ENCODE data around the gene ABCE1.
A peak's percentile ranks its signal among the peaks of the same experiment; 100 is the strongest.

The ABCE1 gene

DNA sequence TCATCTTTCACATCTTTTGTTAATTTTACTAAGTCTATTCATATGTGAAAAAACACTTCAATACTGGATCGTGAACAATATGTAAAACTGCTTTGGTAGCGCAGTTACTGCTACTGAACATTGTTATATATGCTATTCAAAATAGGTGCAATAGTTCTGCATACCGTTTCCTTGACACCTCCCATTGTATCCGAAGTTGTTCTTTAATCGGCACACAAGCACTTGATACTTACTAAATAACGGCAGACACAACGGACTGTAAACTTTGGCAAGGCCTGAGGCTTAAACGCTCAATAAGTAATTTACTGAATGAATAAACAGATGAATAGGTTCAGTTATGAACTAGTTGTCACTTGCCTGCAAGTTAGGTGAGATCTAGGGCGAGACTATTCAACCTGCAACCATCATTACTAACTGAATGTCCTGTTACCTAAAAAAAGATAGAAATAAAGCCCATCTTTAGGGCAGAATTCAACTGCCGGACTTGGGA is 735 bp upstream of the ABCE1 start:
- DNase-seq (ENCODE audit: low spot score), result no peak
- H3K27ac ChIP-seq (replicated peaks; ENCODE audit: low read length), result peak overlapping the region; percentile 80
- no peak overlapping the region for H3K4ac ChIP-seq (ENCODE audit: low read length)
- peak overlapping the region; percentile 95 for H2AFZ ChIP-seq (ENCODE audit: low read length)
- WGBS, 2 donors (ENCODE audit: extremely low coverage in 2 of 2, insufficient read length in 2 of 2, insufficient replicate concordance in 1 of 2), result no CpG with 5 or more reads among the region's 10 CpGs
- H3K79me1 ChIP-seq (ENCODE audit: low read depth, low read length), result peaks cover 5% of the 10 kb centered on the region
- H2BK12ac ChIP-seq (ENCODE audit: low read length), result no peak overlapping the region
- H3K14ac ChIP-seq (ENCODE audit: low read length), result no peak overlapping the region
- H3K9me3 ChIP-seq (replicated peaks in 1 of 2; ENCODE audit: control insufficient read depth in 2 of 2, insufficient read depth in 1 of 2, low read depth in 1 of 2, low read length in 2 of 2), result peaks cover 5 to 18% of the 10 kb centered on the region in 2 donors
- peaks cover 10 to 66% of the 10 kb centered on the region in 2 donors for H3K36me3 ChIP-seq (replicated peaks in 1 of 2; ENCODE audit: control insufficient read depth in 2 of 2, insufficient read depth in 2 of 2, low read length in 2 of 2)
- no peak overlapping the region for H3K9ac ChIP-seq (ENCODE audit: low read depth, low read length, poor library complexity)
- H2BK15ac ChIP-seq (ENCODE audit: low read length), result no peak overlapping the region
- no peak overlapping the region for H2BK120ac ChIP-seq (ENCODE audit: low read depth, low read length)
- peaks cover 1 to 3% of the 10 kb centered on the region in 2 donors for H3K4me1 ChIP-seq (ENCODE audit: control insufficient read depth in 2 of 2, insufficient read depth in 1 of 2, low read depth in 1 of 2, low read length in 2 of 2)
- peak overlapping the region; percentile 79 to 93 for H3K4me3 ChIP-seq (ENCODE audit: low read length in 2 of 2)
- H4K91ac ChIP-seq (ENCODE audit: low read depth, low read length, poor library complexity), result no peak overlapping the region
- H2AK5ac ChIP-seq (ENCODE audit: low read depth, low read length), result no peak overlapping the region
- no peak overlapping the region for H2BK5ac ChIP-seq (ENCODE audit: low read length)
- H3K18ac ChIP-seq (ENCODE audit: low read length), result no peak overlapping the region
- H3K4me2 ChIP-seq (ENCODE audit: insufficient read depth, low read length, poor library complexity, severe bottlenecking), result peak overlapping the region; percentile 65
- H4K8ac ChIP-seq (ENCODE audit: low read depth, low read length), result no peak overlapping the region
- no peaks in the 10 kb centered on the region for H3K27me3 ChIP-seq (ENCODE audit: control insufficient read depth in 3 of 3, insufficient read depth in 3 of 3, low read depth in 1 of 3, low read length in 3 of 3)
- no peak overlapping the region for H3K23ac ChIP-seq (ENCODE audit: low read depth, low read length, poor library complexity)

DNA sequence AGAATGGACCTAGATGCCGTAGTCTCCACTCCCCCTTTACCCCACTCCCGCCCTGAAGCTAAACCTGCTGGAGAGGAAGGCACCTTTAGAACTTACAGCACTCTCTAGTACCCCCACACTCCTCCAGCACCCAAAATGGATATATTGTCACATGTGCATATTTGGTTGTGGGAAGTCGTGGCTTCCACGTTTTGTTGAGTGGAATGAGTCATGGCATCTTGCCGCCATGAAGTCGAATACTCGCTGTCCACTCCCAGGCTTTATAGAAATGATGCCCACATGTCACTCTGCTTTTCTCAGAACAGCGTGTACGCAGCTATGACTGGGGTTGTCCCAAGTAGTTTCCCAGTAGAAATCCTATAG is 545 bp downstream of the ABCE1 start:
- no peak for DNase-seq (ENCODE audit: low spot score)
- Histone ChIP-seq H3K4me1 (ENCODE audit: control insufficient read depth in 2 of 2, insufficient read depth in 1 of 2, low read depth in 1 of 2, low read length in 2 of 2) (peaks cover 1 to 3% of the 10 kb centered on the region in 2 donors), H2BK5ac (ENCODE audit: low read length) (no peak overlapping the region), H3K79me1 (ENCODE audit: low read depth, low read length) (peaks cover 3% of the 10 kb centered on the region), H3K14ac (ENCODE audit: low read length) (no peak overlapping the region), H3K9ac (ENCODE audit: low read depth, low read length, poor library complexity) (peak overlapping the region; percentile 80), H2BK120ac (ENCODE audit: low read depth, low read length) (no peak overlapping the region), H2BK12ac (ENCODE audit: low read length) (no peak overlapping the region), H3K4ac (ENCODE audit: low read length) (no peak overlapping the region), H4K91ac (ENCODE audit: low read depth, low read length, poor library complexity) (no peak overlapping the region), H3K9me3 (replicated peaks in 1 of 2; ENCODE audit: control insufficient read depth in 2 of 2, insufficient read depth in 1 of 2, low read depth in 1 of 2, low read length in 2 of 2) (peaks cover 5 to 14% of the 10 kb centered on the region in 2 donors), H3K36me3 (replicated peaks in 1 of 2; ENCODE audit: control insufficient read depth in 2 of 2, insufficient read depth in 2 of 2, low read length in 2 of 2) (peaks cover 7 to 66% of the 10 kb centered on the region in 2 donors), H3K23ac (ENCODE audit: low read depth, low read length, poor library complexity) (no peak overlapping the region), H2AK5ac (ENCODE audit: low read depth, low read length) (no peak overlapping the region), H3K4me3 (ENCODE audit: low read length in 2 of 2) (peak overlapping the region; percentile 79 to 93), H4K8ac (ENCODE audit: low read depth, low read length) (no peak overlapping the region), H2AFZ (ENCODE audit: low read length) (peak overlapping the region; percentile 95), H3K18ac (ENCODE audit: low read length) (no peak overlapping the region), H3K27me3 (ENCODE audit: control insufficient read depth in 3 of 3, insufficient read depth in 3 of 3, low read depth in 1 of 3, low read length in 3 of 3) (no peaks in the 10 kb centered on the region), H3K27ac (replicated peaks; ENCODE audit: low read length) (peak overlapping the region; percentile 50), H3K4me2 (ENCODE audit: insufficient read depth, low read length, poor library complexity, severe bottlenecking) (peak overlapping the region; percentile 54), H2BK15ac (ENCODE audit: low read length) (no peak overlapping the region)
- no CpG with 5 or more reads among the region's 9 CpGs for WGBS, 2 donors (ENCODE audit: extremely low coverage in 2 of 2, insufficient read length in 2 of 2, insufficient replicate concordance in 1 of 2)

DNA sequence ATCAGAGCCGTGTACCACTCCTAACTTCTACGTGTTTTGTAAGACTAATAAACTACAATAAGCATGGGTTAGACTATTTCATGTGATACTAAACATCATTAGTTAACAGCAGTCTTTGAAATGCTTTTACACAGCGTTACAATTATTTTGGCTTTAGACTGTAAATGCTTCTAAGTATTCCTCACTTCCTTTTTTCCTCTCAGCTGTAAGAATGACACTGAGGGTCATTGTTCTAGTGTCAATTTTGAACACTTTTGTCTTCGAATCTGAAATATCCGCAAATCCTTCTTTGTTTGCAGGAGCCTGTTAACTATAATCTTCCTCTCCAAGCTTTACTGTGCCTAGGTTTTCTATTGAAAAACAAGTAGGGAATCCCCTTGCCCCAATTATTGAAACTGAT is 1.5 kb downstream of the ABCE1 start:
- no CpG with 5 or more reads among the region's 5 CpGs for WGBS, 2 donors (ENCODE audit: extremely low coverage in 2 of 2, insufficient read length in 2 of 2, insufficient replicate concordance in 1 of 2)
- Histone ChIP-seq H3K36me3 (replicated peaks in 1 of 2; ENCODE audit: control insufficient read depth in 2 of 2, insufficient read depth in 2 of 2, low read length in 2 of 2) (peaks cover 5 to 66% of the 10 kb centered on the region in 2 donors), H2BK120ac (ENCODE audit: low read depth, low read length) (no peak overlapping the region), H4K91ac (ENCODE audit: low read depth, low read length, poor library complexity) (no peak overlapping the region), H3K4me3 (ENCODE audit: low read length in 2 of 2) (peak overlapping the region in 1 of 2 donors; percentile 79), H3K14ac (ENCODE audit: low read length) (no peak overlapping the region), H3K9ac (ENCODE audit: low read depth, low read length, poor library complexity) (no peak overlapping the region), H4K8ac (ENCODE audit: low read depth, low read length) (no peak overlapping the region), H2BK12ac (ENCODE audit: low read length) (no peak overlapping the region), H3K23ac (ENCODE audit: low read depth, low read length, poor library complexity) (no peak overlapping the region), H3K27ac (replicated peaks; ENCODE audit: low read length) (no peak overlapping the region), H3K18ac (ENCODE audit: low read length) (no peak overlapping the region), H3K4me2 (ENCODE audit: insufficient read depth, low read length, poor library complexity, severe bottlenecking) (no peak overlapping the region), H3K4ac (ENCODE audit: low read length) (no peak overlapping the region), H3K9me3 (replicated peaks in 1 of 2; ENCODE audit: control insufficient read depth in 2 of 2, insufficient read depth in 1 of 2, low read depth in 1 of 2, low read length in 2 of 2) (peaks cover 3 to 5% of the 10 kb centered on the region in 2 donors), H2AK5ac (ENCODE audit: low read depth, low read length) (no peak overlapping the region), H2BK15ac (ENCODE audit: low read length) (no peak overlapping the region), H2AFZ (ENCODE audit: low read length) (no peak overlapping the region), H3K27me3 (ENCODE audit: control insufficient read depth in 3 of 3, insufficient read depth in 3 of 3, low read depth in 1 of 3, low read length in 3 of 3) (no peaks in the 10 kb centered on the region), H3K4me1 (ENCODE audit: control insufficient read depth in 2 of 2, insufficient read depth in 1 of 2, low read depth in 1 of 2, low read length in 2 of 2) (peaks cover 1 to 3% of the 10 kb centered on the region in 2 donors), H3K79me1 (ENCODE audit: low read depth, low read length) (peaks cover 3% of the 10 kb centered on the region), H2BK5ac (ENCODE audit: low read length) (no peak overlapping the region)
- no peak for DNase-seq (ENCODE audit: low spot score)

DNA sequence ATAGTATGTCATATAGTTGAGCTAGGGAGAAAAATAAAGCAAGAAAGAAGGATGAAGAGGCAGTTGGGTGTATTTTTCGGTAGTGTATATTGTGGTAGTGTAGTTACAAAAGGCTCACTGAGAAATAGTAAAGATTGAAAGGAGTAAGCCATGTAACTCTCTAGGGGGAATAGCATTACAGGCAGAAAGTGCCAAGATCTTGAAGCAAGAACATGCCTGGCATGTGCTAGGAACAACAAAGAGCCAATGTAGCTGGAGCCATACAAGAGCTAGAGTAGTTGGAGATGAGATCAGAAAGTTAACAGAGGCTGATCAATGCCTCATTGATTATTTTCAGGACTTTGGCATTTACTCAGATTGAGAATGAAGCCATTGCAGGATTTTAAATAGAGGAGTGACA is 3.0 kb downstream of the ABCE1 start:
- H2BK12ac ChIP-seq (ENCODE audit: low read length), result no peak overlapping the region
- H3K36me3 ChIP-seq (replicated peaks in 1 of 2; ENCODE audit: control insufficient read depth in 2 of 2, insufficient read depth in 2 of 2, low read length in 2 of 2), result peaks cover 0 to 66% of the 10 kb centered on the region in 2 donors
- no peak for DNase-seq (ENCODE audit: low spot score)
- no peak overlapping the region for H3K18ac ChIP-seq (ENCODE audit: low read length)
- H3K4ac ChIP-seq (ENCODE audit: low read length), result no peak overlapping the region
- no peak overlapping the region for H4K8ac ChIP-seq (ENCODE audit: low read depth, low read length)
- no peak overlapping the region for H2BK120ac ChIP-seq (ENCODE audit: low read depth, low read length)
- H3K4me1 ChIP-seq (ENCODE audit: control insufficient read depth in 2 of 2, insufficient read depth in 1 of 2, low read depth in 1 of 2, low read length in 2 of 2), result peaks cover 1 to 3% of the 10 kb centered on the region in 2 donors
- H3K27me3 ChIP-seq (ENCODE audit: control insufficient read depth in 3 of 3, insufficient read depth in 3 of 3, low read depth in 1 of 3, low read length in 3 of 3), result no peaks in the 10 kb centered on the region
- H3K79me1 ChIP-seq (ENCODE audit: low read depth, low read length), result no peaks in the 10 kb centered on the region
- WGBS, 2 donors (ENCODE audit: extremely low coverage in 2 of 2, insufficient read length in 2 of 2, insufficient replicate concordance in 1 of 2), result 100% methylated on average over 1 of the region's 1 CpG
- H2BK5ac ChIP-seq (ENCODE audit: low read length), result no peak overlapping the region
- H3K9me3 ChIP-seq (replicated peaks in 1 of 2; ENCODE audit: control insufficient read depth in 2 of 2, insufficient read depth in 1 of 2, low read depth in 1 of 2, low read length in 2 of 2), result no peaks in the 10 kb centered on the region
- H3K27ac ChIP-seq (replicated peaks; ENCODE audit: low read length), result no peak overlapping the region
- H3K23ac ChIP-seq (ENCODE audit: low read depth, low read length, poor library complexity), result no peak overlapping the region
- H4K91ac ChIP-seq (ENCODE audit: low read depth, low read length, poor library complexity), result no peak overlapping the region
- no peak overlapping the region for H2AK5ac ChIP-seq (ENCODE audit: low read depth, low read length)
- no peak overlapping the region for H3K9ac ChIP-seq (ENCODE audit: low read depth, low read length, poor library complexity)
- H2AFZ ChIP-seq (ENCODE audit: low read length), result no peak overlapping the region
- no peak overlapping the region for H3K4me2 ChIP-seq (ENCODE audit: insufficient read depth, low read length, poor library complexity, severe bottlenecking)
- H2BK15ac ChIP-seq (ENCODE audit: low read length), result no peak overlapping the region
- no peak overlapping the region for H3K4me3 ChIP-seq (ENCODE audit: low read length in 2 of 2)
- H3K14ac ChIP-seq (ENCODE audit: low read length), result no peak overlapping the region
